Measurements from ENCODE around the gene NTM.

NTM gene

DNA sequence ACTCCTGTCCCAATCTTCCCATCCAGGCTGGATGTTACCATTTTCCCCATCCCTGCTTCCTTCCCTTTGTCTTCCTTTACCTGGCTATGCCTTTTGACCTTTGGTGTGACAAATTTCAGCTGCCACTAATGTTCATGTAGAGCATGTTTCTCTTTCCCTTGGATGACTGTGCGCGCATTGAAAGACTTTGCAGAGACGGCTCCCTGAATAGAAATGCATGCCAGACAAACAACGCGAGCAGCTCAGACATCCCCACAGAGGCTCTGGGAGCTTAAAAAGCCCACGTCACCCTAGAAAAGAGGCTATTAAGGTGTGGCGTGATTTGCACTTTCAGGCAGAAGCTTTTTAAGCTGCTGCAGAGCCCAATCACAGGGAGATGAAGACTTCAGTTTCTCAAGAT is 202.0 kb downstream of the NTM start:
- no peak for DNase-seq

GRCh38 chr11:131579932-131580387 is 209.5 kb downstream of the NTM start:
- no peak for DNase-seq

GRCh38 chr11:131580476-131580875 is 210.1 kb downstream of the NTM start:
- no peak for DNase-seq

DNA sequence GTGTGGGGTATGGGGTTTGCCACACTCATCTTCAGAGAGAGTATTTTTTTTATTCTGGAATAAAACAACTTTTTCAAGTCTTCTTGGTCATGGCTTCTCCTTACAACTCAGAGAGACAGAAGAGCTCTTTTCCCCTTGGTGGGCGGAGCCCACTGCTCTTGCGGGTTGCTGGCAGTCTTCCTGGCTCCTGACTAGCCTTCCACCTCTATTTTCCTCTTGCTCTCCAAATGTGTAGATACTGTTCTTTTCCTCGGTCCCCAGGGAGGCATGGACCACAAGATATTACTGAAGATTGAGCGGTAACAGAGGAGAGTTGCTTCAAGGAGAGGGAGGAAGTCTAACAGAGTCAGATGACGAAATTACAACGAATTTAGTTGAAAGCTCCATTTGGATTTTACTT is 210.6 kb downstream of the NTM start:
- DNase-seq: no peak

DNA sequence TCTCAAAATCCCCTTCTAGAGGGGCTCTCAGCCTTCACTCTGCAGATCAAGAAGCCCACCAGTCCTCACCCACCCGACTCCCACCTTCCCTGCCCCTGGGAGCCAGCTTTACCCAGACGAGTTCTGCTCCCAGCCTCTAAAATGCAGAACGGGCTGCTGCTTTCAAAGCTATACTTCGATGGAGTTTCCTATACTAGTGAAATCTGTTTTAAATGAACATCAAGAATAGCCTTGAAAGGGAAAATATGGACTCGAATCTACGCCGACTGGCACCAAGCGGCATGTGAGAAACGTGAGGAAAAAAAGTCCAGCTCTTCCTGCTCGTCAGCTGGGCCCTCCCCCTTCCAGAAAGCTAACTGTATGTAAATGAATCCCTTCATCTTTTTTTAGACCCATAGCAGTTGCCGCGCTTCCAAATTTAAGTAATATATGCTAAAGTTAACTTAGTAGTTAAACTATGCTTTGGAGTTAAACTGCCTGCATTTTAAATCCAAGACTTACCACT is 211.7 kb downstream of the NTM start:
- no peak for DNase-seq

DNA sequence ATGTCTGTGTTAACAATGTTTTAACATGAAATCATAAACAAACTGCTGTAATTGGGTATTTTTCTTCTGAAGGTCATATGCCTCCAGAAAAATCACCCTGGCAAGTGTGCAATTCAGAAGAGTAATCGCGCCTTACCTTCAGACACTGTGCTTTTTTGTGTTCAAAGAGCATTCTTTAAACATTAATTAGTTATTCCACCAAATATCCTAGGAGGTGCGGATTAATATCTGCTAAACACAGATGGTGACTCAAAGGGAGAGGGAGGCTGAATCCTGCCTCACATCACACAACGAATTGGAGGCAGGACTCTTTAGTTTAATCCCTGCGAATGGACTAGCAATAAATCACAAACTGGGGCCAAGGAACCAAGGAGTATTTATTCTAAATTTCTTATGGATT is 213.0 kb downstream of the NTM start:
- DNase-seq: no peak

DNA sequence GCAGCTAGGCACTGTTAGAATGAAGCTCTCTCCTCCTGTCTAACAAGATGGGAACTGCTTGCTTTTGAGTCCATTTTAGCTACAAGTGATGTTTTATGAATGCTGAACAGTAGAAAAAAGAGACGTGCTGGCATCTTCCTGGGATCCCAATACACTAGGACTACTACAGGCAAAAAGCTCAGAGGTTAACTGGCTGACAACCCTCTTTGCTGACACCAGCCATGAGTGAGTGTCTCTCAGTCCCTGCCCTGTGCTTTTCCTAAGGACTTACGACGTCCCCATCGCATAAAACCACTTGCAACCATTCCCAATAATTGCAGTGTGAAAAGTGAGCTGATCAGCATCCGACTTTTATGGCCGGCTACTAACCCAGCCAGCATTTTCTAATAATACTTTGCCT is 213.5 kb downstream of the NTM start:
- DNase-seq: no peak

GRCh38 chr11:131584785-131585592 is 214.6 kb downstream of the NTM start:
- no peak for DNase-seq

- no peak for DNase-seq
These were observed 217.6 kb downstream of the NTM start for GRCh38 chr11:131588057-131588456.

GRCh38 chr11:131591051-131591461 is 220.6 kb downstream of the NTM start:
- no peak for DNase-seq

DNA sequence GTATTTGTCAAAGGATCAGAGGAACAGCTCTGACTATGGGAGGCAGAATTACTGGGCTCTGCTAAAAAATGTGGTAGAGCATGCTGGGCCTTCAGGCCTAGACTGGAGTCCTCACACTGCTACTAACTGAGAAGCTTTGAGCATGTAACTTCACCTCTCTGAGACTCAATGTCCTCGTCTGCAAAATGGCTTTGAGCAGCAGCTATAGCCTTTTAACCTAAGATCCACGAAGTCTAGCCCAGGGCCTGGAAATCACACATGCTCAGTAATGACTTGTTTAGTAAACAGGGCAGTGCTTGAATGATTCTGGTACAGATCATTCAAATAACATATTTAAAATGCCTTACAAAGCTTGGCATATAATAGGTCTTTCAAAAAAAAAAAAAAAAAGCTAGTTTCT is 221.7 kb downstream of the NTM start:
- no peak for DNase-seq

- no peak for DNase-seq
These were observed 222.3 kb downstream of the NTM start for GRCh38 chr11:131592734-131593133.

GRCh38 chr11:131593301-131593700 is 222.9 kb downstream of the NTM start:
- no peak for DNase-seq

- DNase-seq: no peak
These were observed 225.4 kb downstream of the NTM start for GRCh38 chr11:131595797-131596196.

GRCh38 chr11:131597890-131598289 is 227.5 kb downstream of the NTM start:
- no peak for DNase-seq

GRCh38 chr11:131598305-131598704 is 227.9 kb downstream of the NTM start:
- DNase-seq: no peak

GRCh38 chr11:131599285-131599684 is 228.9 kb downstream of the NTM start:
- no peak for DNase-seq

DNA sequence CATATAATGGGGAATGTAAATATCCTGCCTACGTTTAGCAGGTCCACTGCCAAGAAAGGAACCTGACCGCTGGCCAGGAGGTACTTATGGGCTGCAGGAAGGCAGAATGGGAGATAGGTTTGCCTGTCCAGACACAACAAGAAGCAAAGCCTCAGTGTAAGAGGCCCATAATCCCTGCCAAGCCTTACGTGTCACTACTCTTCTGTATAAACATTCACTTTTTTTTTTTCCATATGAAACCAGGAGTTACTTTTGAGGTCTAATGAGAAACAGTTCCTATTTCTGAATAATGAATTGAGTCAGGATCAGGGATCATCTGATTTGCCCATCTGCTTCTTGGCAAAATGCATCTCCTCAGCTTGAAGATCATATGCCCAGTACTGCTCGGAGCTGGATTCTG is 230.2 kb downstream of the NTM start:
- DNase-seq: no peak

DNA sequence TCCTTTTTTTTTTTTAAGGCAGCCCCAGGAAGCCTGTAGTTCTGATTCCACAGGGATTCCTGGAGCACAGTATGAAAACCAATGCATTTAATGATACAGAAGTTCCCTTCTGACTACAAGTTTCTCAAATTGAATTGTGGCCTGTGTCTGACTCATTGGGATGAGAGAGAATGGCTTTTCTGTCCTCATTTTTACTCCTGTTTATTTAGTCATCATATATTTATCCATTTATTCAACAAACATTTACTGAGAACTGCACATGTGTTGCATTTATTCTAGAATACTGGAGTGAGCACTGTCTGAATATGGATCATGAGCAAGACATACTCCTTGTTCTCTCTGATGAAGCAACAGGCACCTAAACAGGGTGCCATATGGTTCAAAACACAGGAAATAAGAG is 231.2 kb downstream of the NTM start:
- no peak for DNase-seq

- no peak for DNase-seq
These were observed 232.0 kb downstream of the NTM start for GRCh38 chr11:131602431-131602830.

DNA sequence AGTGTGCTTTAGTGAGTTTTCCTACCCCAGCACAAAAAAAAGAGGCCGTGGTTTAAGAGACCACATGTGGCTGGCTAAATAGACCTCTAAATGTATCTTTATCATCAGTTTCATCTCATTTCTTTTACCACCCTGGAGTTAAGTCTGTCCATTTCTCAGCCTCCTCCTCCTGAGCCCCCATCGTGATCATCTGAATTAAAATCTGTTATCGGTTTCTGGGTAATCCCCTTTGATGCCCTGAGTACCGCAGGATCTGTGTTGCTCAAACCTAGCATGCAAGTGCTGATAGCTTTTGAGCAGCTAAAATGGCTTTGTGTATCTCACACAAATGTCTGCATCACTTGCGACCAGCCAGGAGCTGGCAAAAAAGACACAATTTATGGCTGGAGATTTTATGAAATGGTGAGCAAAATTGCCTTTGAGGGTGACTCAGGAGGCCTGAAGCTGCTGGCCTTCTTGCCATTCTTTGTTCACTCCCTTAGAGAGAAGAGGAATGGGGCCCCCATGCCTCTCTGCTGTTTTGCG is 236.5 kb downstream of the NTM start:
- DNase-seq: no peak

DNA sequence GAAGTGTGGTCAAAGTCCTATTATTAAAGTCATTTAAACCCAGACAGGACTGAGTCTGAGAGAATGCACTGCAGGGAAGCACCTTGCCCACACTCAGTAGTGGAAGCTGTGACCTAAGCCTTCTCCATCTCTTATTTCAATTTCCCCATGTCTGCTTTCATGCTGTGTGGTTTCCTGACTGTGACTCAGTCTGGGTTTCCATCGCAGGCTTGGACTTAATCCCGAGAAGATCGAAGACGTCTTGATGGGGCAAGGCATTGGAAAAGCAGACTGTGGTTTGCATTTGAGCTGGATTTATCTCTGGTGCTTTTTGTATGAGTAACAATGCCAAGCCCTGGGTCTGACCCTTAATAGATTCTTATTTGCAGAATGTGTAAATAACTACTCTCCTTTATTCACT is 238.9 kb downstream of the NTM start:
- DNase-seq: no peak

DNA sequence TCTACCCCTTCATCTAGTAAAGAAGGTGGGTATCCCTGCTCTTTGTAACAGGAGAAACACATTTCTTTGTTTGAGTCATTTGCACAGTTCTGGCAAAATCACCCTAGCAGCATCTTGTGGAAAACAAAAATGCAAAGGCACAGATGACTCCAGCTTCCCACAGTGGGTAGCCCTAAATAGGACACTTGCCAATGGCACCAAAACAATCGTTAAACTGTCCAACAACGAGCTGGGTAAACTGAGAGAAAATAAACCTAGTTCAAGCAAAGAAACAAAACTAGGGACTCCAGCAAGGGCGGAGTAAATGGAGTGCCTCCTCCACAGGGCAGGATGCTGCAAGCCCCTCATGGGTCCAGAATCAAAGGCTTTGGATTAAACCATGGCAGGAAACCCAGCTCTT is 239.5 kb downstream of the NTM start:
- no peak for DNase-seq

- no peak for DNase-seq
These were observed 240.9 kb downstream of the NTM start for GRCh38 chr11:131611322-131611721.

GRCh38 chr11:131612533-131612932 is 242.1 kb downstream of the NTM start:
- DNase-seq: no peak
